IPS-15b (cell line): ENCODE data around the gene CHD5.
A peak's percentile ranks its signal among the peaks of the same experiment; 100 is the strongest.

Experiments used
- H3K27me3 ChIP-seq: one replicate; pipeline ENCODE4 v1.6.1; 2013; ENCODE audit warnings: low read length; ENCODE audit not compliant: control insufficient read depth, insufficient read depth
- H3K36me3 ChIP-seq: one replicate; pipeline ENCODE4 v1.6.1; 2013; ENCODE audit warnings: low read length; ENCODE audit not compliant: control insufficient read depth, insufficient read depth
- H3K4me1 ChIP-seq: one replicate; pipeline ENCODE4 v1.6.1; 2013; ENCODE audit warnings: mild to moderate bottlenecking, low read length; ENCODE audit not compliant: control insufficient read depth, insufficient read depth
- H3K4me3 ChIP-seq: one replicate; pipeline ENCODE4 v1.5.1; 2013; ENCODE audit warnings: low read depth, low read length
- H3K9ac ChIP-seq: one replicate; pipeline ENCODE4 v1.6.1; 2013; ENCODE audit warnings: low read depth, mild to moderate bottlenecking, low read length
- H3K9me3 ChIP-seq: one replicate; pipeline ENCODE4 v1.6.1; 2013; ENCODE audit warnings: mild to moderate bottlenecking, low read length; ENCODE audit not compliant: control insufficient read depth, insufficient read depth

The CHD5 gene

DNA sequence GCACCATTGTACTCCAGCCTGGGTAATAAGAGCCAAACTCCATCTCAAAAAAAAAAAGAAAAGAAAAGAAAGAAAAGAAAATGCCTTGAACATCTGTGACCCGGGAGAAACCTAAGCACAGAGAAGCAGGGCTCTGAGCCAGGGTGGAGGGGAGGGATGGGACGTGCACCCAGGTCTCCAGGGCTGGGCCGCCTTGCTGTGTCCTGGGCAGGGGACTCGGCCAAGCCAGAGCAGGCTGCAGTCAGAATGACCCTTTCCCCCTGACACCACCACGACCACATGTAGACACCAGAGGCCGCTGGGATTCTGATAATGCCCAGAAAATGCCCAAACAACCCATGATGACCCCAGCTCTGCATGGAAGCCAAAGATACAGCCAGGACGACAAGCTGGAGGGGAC is 17.8 kb downstream of the CHD5 start:
- Histone ChIP-seq H3K4me3 (no peak overlapping the region), H3K4me1 (peaks cover 2% of the 10 kb centered on the region), H3K36me3 (no peaks in the 10 kb centered on the region), H3K9ac (no peak overlapping the region), H3K9me3 (no peaks in the 10 kb centered on the region), H3K27me3 (no peaks in the 10 kb centered on the region)

GRCh38 chr1:6158181-6158580 is 21.9 kb downstream of the CHD5 start:
- Histone ChIP-seq H3K4me1 (peaks cover 2% of the 10 kb centered on the region), H3K36me3 (no peaks in the 10 kb centered on the region), H3K4me3 (no peak overlapping the region), H3K9me3 (no peaks in the 10 kb centered on the region), H3K27me3 (no peaks in the 10 kb centered on the region), H3K9ac (no peak overlapping the region)

GRCh38 chr1:6157528-6158174 is 22.5 kb downstream of the CHD5 start:
- H3K4me3 ChIP-seq = no peak overlapping the region
- H3K9ac ChIP-seq = no peak overlapping the region
- H3K4me1 ChIP-seq = peaks cover 2% of the 10 kb centered on the region
- no peaks in the 10 kb centered on the region for H3K9me3 ChIP-seq
- H3K36me3 ChIP-seq = no peaks in the 10 kb centered on the region
- no peaks in the 10 kb centered on the region for H3K27me3 ChIP-seq

DNA sequence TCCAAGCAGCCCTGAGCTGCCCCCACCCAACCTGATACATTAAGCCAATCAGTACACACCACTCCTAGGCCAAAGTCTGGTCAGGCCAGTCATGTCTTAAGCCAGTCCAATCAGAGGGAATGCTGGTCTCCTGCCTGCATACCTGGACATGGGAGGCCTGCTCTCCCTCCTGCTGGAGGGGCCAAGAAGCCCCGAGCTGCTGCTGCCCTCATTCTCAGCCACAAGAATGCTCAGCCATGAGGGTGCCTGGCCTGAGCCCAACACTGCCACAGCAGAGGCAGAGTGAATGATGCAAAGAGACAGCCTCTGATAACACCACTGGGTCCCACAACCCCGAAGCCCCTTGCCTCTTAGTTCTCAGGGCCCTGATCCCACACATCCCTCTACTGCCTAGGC is 23.0 kb downstream of the CHD5 start:
- no peaks in the 10 kb centered on the region for H3K27me3 ChIP-seq
- no peaks in the 10 kb centered on the region for H3K36me3 ChIP-seq
- peaks cover 2% of the 10 kb centered on the region for H3K4me1 ChIP-seq
- no peak overlapping the region for H3K4me3 ChIP-seq
- H3K9ac ChIP-seq = no peak overlapping the region
- H3K9me3 ChIP-seq = no peaks in the 10 kb centered on the region

DNA sequence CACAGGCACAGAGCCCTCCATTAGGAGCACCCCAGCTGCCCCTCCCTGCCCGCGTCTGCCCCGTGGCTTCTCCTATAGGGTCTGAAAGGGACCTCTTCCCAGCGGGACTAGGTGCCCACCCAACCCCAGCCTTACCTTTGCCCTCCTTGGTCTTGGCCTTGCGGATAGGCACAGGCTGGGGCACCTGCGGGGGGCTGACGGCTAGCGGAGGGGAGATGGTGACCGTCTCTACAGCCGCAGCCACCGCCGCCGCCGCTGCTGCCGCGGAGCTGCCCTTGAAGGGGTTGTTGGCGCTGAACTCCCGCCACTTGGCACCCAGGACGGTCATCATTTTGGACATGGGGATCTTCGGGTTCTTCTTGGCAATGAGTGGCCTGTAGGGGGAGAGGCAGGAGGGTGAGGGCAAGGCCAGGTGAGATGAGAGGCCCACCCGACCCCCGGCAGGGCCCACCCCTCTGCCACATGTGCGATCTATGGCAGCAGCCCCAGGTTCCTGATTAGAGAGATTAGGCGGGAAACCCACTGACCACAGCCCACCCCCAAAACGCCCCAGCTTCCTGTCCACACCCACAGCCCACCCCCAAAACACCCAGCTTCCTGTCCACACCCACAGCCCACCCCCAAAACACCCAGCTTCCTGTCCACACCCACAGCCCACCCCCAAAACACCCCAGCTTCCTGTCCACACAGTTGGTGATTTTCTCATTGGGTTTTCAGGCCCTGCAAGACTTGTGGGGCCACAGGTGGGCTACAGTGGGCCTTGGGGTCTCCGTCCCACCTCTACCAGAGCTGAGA is 25.4 kb downstream of the CHD5 start:
- Histone ChIP-seq H3K4me1 (no peaks in the 10 kb centered on the region), H3K36me3 (no peaks in the 10 kb centered on the region), H3K9ac (no peak overlapping the region), H3K4me3 (no peak overlapping the region), H3K27me3 (peaks cover 3% of the 10 kb centered on the region), H3K9me3 (no peaks in the 10 kb centered on the region)

DNA sequence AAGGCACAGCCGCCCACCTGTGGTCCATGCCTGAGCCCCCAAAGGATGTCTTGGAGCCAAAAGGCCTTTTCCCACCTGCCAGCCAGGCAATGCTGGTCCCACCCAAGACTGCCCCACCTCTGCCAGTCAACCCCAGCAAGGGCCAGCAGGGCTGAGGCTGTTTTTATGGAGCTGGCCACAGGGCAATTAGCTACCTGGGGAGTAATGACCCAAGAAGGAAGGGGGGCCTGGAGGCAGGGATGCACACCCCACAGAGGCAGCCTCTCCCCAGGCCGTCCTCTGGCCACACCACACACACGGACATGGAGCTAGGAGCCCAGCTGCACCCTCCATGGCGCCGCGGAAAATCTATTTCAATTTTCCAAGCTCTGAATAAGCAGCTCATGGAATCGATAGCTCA is 27.2 kb downstream of the CHD5 start:
- Histone ChIP-seq H3K27me3 (peaks cover 16% of the 10 kb centered on the region), H3K36me3 (no peaks in the 10 kb centered on the region), H3K9ac (no peak overlapping the region), H3K4me3 (no peak overlapping the region), H3K9me3 (no peaks in the 10 kb centered on the region), H3K4me1 (peaks cover 2% of the 10 kb centered on the region)

- H3K4me3 ChIP-seq = no peak overlapping the region
Observed at GRCh38 chr1:6152181-6152580, 27.9 kb downstream of the CHD5 start.

DNA sequence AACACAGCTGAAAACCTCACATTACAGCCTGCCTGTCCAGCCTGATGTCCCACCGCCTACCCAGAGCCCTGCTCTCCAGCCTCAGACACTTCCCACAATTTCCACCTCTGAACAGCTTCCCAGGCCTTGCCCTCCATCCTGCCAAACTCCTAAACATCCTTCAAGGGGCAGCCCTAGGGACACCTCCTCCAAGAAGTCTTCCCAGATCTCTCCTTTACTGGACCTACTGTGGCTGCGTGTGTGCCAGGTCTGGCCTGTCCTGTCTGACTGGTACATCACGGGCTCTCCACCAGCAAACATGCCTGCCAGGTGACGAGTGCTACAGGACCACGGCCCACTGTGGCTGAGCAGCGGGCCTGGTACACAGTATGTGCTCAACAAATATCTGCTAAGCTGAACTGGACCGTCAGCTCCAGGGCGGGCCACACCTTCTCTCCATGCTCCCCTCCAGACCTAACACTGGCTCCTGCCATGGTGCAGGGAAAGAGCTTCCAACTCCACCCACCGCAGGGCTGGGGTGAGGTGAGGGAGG is 28.8 kb downstream of the CHD5 start:
- peaks cover 2% of the 10 kb centered on the region for H3K4me1 ChIP-seq
- no peaks in the 10 kb centered on the region for H3K36me3 ChIP-seq
- H3K9me3 ChIP-seq = no peaks in the 10 kb centered on the region
- H3K27me3 ChIP-seq = peaks cover 21% of the 10 kb centered on the region
- H3K4me3 ChIP-seq = no peak overlapping the region
- no peak overlapping the region for H3K9ac ChIP-seq

More at GRCh38 chr1:6152181-6152580, 27.9 kb downstream of the CHD5 start:
- Histone ChIP-seq H3K36me3 (no peaks in the 10 kb centered on the region), H3K4me1 (peaks cover 2% of the 10 kb centered on the region), H3K9ac (no peak overlapping the region), H3K27me3 (peaks cover 21% of the 10 kb centered on the region), H3K9me3 (no peaks in the 10 kb centered on the region)

- Histone ChIP-seq H3K9ac (no peak overlapping the region), H3K27me3 (peaks cover 21% of the 10 kb centered on the region), H3K9me3 (no peaks in the 10 kb centered on the region), H3K36me3 (no peaks in the 10 kb centered on the region), H3K4me1 (peaks cover 2% of the 10 kb centered on the region), H3K4me3 (no peak overlapping the region)
Observed at GRCh38 chr1:6150006-6150938, 29.8 kb downstream of the CHD5 start.

DNA sequence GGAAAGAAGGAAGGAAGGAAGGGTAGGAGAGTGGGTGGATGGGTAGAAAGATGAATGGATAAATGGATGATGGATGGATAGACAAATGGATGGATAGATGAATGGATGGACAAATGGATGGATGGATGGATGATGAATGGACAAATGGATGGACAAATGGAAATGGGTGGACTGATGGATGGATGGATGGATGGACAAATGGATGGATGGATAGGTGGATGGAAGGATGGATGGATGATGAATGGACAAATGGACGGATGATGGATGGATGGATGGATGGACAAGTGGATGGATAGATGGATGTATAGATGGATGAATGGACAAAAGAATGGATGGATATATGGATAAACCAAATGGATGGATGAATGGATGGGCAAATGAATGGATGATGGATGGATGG is 30.5 kb downstream of the CHD5 start:
- Histone ChIP-seq H3K36me3 (no peaks in the 10 kb centered on the region), H3K9ac (no peak overlapping the region), H3K4me3 (no peak overlapping the region), H3K27me3 (peaks cover 21% of the 10 kb centered on the region), H3K4me1 (peaks cover 2% of the 10 kb centered on the region), H3K9me3 (no peaks in the 10 kb centered on the region)

DNA sequence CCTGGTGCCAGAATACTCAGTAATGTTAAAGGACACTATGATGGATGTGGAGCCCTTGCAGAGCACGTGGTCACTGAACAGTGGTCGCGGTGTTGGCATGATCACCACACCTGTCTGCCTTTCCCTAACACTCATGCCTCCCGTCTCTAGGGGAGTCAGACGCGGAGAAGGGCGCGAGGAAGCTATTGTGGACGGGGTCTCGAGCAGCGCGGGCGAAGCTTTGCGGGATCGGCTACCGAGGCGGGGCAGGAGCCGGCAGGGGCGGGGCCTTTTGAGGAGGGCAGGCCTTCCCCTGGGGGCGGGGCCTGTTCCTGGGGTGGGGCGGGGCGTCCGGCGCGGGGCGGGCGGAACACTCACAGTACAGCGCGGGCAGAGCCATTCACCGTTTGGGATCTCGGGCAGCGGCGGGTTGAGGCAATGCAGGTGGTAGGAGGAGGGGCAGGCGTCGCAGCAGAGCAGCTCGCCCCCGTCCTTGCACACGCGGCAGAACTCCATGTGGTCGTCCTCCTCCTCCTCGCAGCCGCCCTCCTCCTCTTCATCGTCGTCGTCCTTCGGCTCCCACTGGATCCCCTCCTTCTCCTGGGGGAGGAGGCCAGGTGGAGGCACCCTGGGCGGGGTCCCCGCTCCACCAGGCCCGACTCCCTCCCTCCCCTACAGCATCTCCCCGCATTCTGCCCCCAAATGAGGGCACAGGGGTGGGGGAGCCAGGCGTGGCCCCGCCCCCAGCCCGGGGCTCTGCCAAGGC is 31.5 kb downstream of the CHD5 start:
- Histone ChIP-seq H3K27me3 (peaks cover 21% of the 10 kb centered on the region), H3K9ac (no peak overlapping the region), H3K4me3 (peak overlapping the region; percentile 52), H3K36me3 (no peaks in the 10 kb centered on the region), H3K4me1 (peaks cover 2% of the 10 kb centered on the region), H3K9me3 (no peaks in the 10 kb centered on the region)
